Psoas muscle (tissue), 8 donors: Measurements from ENCODE around the gene ROBO1. TPM values are rescaled to one million over a fixed set of nuclear protein-coding genes. Genes with fewer than 3 reads are reported as not detected.

Experiments
- ATAC-seq, 4 donors: fragments of 200-7000 bp; cut with Tn5 transposase; one replicate each; pipeline ENCODE4 v1.9.1; 2020; ENCODE audit warnings: moderate library complexity in 3 of 4, mild to moderate bottlenecking in 2 of 4
- DNase-seq, 2 donors: peaks; one replicate each; pipeline ENCODE4 v3.0.0-alpha.2; 2020
- H3K27ac ChIP-seq: fragments of 200-600 bp; one replicate; pipeline ENCODE4 v1.8.0; 2022
- H3K27me3 ChIP-seq, 3 donors: fragments of 200-600 bp in 1 of 3; one replicate each; pipeline versions ENCODE4 v1.6.1 to v1.8.0; 2013 to 2022; ENCODE audit warnings: low read length in 2 of 3, mild to moderate bottlenecking in 2 of 3, moderate library complexity in 1 of 3; ENCODE audit not compliant: insufficient read depth in 3 of 3
- H3K36me3 ChIP-seq, 2 donors: fragments of 200-600 bp in 1 of 2; one replicate each; pipeline versions ENCODE4 v1.6.1 to v1.8.0; 2013 to 2022; ENCODE audit warnings: low read depth in 1 of 2, mild to moderate bottlenecking in 1 of 2, moderate library complexity in 1 of 2; ENCODE audit not compliant: insufficient read depth in 1 of 2
- H3K4me1 ChIP-seq: fragments of 200-600 bp; one replicate; pipeline ENCODE4 v1.8.0; 2022
- H3K4me3 ChIP-seq: fragments of 200-600 bp; one replicate; pipeline ENCODE4 v1.8.0; 2022; ENCODE audit warnings: mild to moderate bottlenecking
- H3K9me3 ChIP-seq: fragments of 200-600 bp; one replicate; pipeline ENCODE4 v1.8.0; 2022
- CTCF ChIP-seq: fragments of 200-600 bp; IDR thresholded peaks from one replicate; pipeline ENCODE4 v1.8.0; 2022; ENCODE audit warnings: antibody characterized with exemption
- WGBS, 3 donors: extraction: QIAGEN DNeasy Blood & Tissue Kit; methylation state at CpG; one replicate each; pipeline versions ENCODE4 v1.1.6 to v1.1.7; 2013; 5-methylcytosine and 5-hydroxymethylcytosine counted together
- intact Hi-C, 2 donors: fragments of 100-400 bp; cut with DNase I; formaldehyde crosslinking; loops; one replicate each; pipeline versions ENCODE4 v1.11.0 to v1.14.2; 2022
- polyA plus RNA-seq, 3 donors: library from polyadenylated mRNA; stranded (reverse); fragments of 200-250 nt; gene quantifications; one replicate each; pipeline ENCODE4 v1.2.3, GENCODE V29; 2013
- total RNA-seq, 4 donors: library from RNA; stranded (reverse); fragmentation: NEBNext Ultra II Directional in 2 of 4; extraction: Animal tissue kit (Norgen Biotek cat#: 25700) in 2 of 4; gene quantifications; one replicate each; pipeline versions ENCODE4 v1.2.1 to v1.2.4, GENCODE V29; 2021 to 2023
- donor health status: healthy with polysubstance abuse.
- donor health status: DM: no; HTN: no; CAD: no; lungs with moderate emphysema.
- donor health status: Bipolar disorder and iron deficiency.
- donor health status: healthy.
- donor health status: DM: yes; HTN: yes; CAD: no.
- donor health status: DM: no; HTN: no; CAD: no.
- donor health status: DM: no; HTN: no; CAD: no.
- donor health status: DM: yes; HTN: yes; CAD: no.

ROBO1 gene
- total and polyA plus RNA-seq, 7 donors = 0.52 to 14.0 (median 4.9) TPM

GRCh38 chr3:78969483-78969882 lies 798.3 kb downstream of the ROBO1 start:
- DNase-seq (no peak), ATAC-seq (no peak)
- H3K27ac ChIP-seq = no peak overlapping the region
- no peaks in the 10 kb centered on the region for H3K27me3 ChIP-seq
- intact Hi-C loops = no loop called here
- no peak for TF ChIP-seq CTCF
- H3K36me3 ChIP-seq = no peaks in the 10 kb centered on the region
- peaks cover 6% of the 10 kb centered on the region for H3K4me1 ChIP-seq
- H3K4me3 ChIP-seq = no peak overlapping the region
- 54 to 76% (median 58%) methylated on average over 2 of the region's 2 CpGs for WGBS, 3 donors
- H3K9me3 ChIP-seq = no peaks in the 10 kb centered on the region

GRCh38 chr3:78967061-78967460 lies 800.7 kb downstream of the ROBO1 start:
- intact Hi-C loops = no loop called here
- 43 to 70% (median 48%) methylated on average over 1 of the region's 1 CpG for WGBS, 3 donors
- no peaks in the 10 kb centered on the region for H3K36me3 ChIP-seq
- no peaks in the 10 kb centered on the region for H3K4me1 ChIP-seq
- no peak overlapping the region for H3K4me3 ChIP-seq
- DNase-seq = no peak
- no peak for TF ChIP-seq CTCF
- no peak for ATAC-seq
- no peaks in the 10 kb centered on the region for H3K9me3 ChIP-seq
- no peak overlapping the region for H3K27ac ChIP-seq
- H3K27me3 ChIP-seq = no peaks in the 10 kb centered on the region

- DNase-seq (no peak), ATAC-seq (no peak)
- H3K36me3 ChIP-seq = no peaks in the 10 kb centered on the region
- H3K4me1 ChIP-seq = no peaks in the 10 kb centered on the region
- H3K27ac ChIP-seq = no peak overlapping the region
- no peak for TF ChIP-seq CTCF
- 92 to 98% (median 95%) methylated on average over 5 of the region's 5 CpGs for WGBS, 3 donors
- H3K27me3 ChIP-seq = no peaks in the 10 kb centered on the region
- intact Hi-C loops = no loop called here
- no peaks in the 10 kb centered on the region for H3K9me3 ChIP-seq
- no peak overlapping the region for H3K4me3 ChIP-seq
Observed at GRCh38 chr3:78963771-78964170, 804.0 kb downstream of the ROBO1 start.

- no peak for DNase-seq
- Histone ChIP-seq H3K36me3 (no peaks in the 10 kb centered on the region), H3K27me3 (no peaks in the 10 kb centered on the region), H3K4me3 (no peak overlapping the region), H3K4me1 (peaks cover 4% of the 10 kb centered on the region), H3K27ac (no peak overlapping the region), H3K9me3 (no peaks in the 10 kb centered on the region)
- intact Hi-C loops = no loop called here
- 61 to 63% (median 63%) methylated on average over 5 of the region's 5 CpGs for WGBS, 3 donors
- no peak for ATAC-seq
- TF ChIP-seq CTCF = no peak
Observed at GRCh38 chr3:78957456-78957855, 810.3 kb downstream of the ROBO1 start.

GRCh38 chr3:78951342-78951945 lies 816.4 kb downstream of the ROBO1 start:
- WGBS, 3 donors = 33 to 45% (median 35%) methylated on average over 4 of the region's 4 CpGs
- no peaks in the 10 kb centered on the region for H3K27me3 ChIP-seq
- no peak overlapping the region for H3K4me3 ChIP-seq
- no peaks in the 10 kb centered on the region for H3K36me3 ChIP-seq
- DNase-seq (no peak), ATAC-seq (no peak)
- H3K9me3 ChIP-seq = no peaks in the 10 kb centered on the region
- H3K4me1 ChIP-seq = peaks cover 6% of the 10 kb centered on the region
- intact Hi-C loops = no loop called here
- no peak for TF ChIP-seq CTCF
- no peak overlapping the region for H3K27ac ChIP-seq
